ENCODE measurements around the gene DDX50. TPM values are rescaled to one million over a fixed set of nuclear protein-coding genes. Genes with fewer than 3 reads are reported as not detected.
A peak's percentile ranks its signal among the peaks of the same experiment; 100 is the strongest.

Gene DDX50
- total RNA-seq, 1 donor, result 47.0 TPM

- H3K9me3 ChIP-seq (ENCODE audit: low read depth, low read length), result no peaks in the 10 kb centered on the region
- H2AFZ ChIP-seq (ENCODE audit: low read length), result no peak overlapping the region
- peak overlapping the region; percentile 91 for H3K4me2 ChIP-seq (ENCODE audit: insufficient read depth, low read length)
- no peak for TF ChIP-seq CTCF (IDR thresholded peaks at IDR 0.05; ENCODE audit: extremely low read depth, low read depth, low read length)
- H3K27ac ChIP-seq (ENCODE audit: low read depth, low read length), result peak overlapping the region; percentile 83
- peaks cover 61% of the 10 kb centered on the region for H3K79me2 ChIP-seq (ENCODE audit: insufficient read depth, low read length)
- peaks cover 26% of the 10 kb centered on the region for H3K36me3 ChIP-seq (ENCODE audit: insufficient read depth, low read length)
- DNase-seq (ENCODE audit: insufficient read length, low spot score, missing footprints), result peak; percentile 80
- peaks cover 35% of the 10 kb centered on the region for H4K20me1 ChIP-seq (ENCODE audit: insufficient read depth, low read length)
- peak overlapping the region; percentile 89 for H3K4me3 ChIP-seq (ENCODE audit: insufficient read depth, low read length)
- H3K4me1 ChIP-seq (ENCODE audit: insufficient read depth, low read length), result peaks cover 19% of the 10 kb centered on the region
- no peaks in the 10 kb centered on the region for H3K27me3 ChIP-seq (ENCODE audit: insufficient read depth, low read length)
These were observed 56.1 kb downstream of the DDX50 start for GRCh38 chr10:68957284-68957615.

- Histone ChIP-seq H3K27ac (ENCODE audit: low read depth, low read length) (peak overlapping the region; percentile 83), H3K36me3 (ENCODE audit: insufficient read depth, low read length) (peaks cover 30% of the 10 kb centered on the region), H3K4me3 (ENCODE audit: insufficient read depth, low read length) (peak overlapping the region; percentile 89), H2AFZ (ENCODE audit: low read length) (no peak overlapping the region), H3K4me2 (ENCODE audit: insufficient read depth, low read length) (peak overlapping the region; percentile 91), H4K20me1 (ENCODE audit: insufficient read depth, low read length) (peaks cover 35% of the 10 kb centered on the region), H3K79me2 (ENCODE audit: insufficient read depth, low read length) (peaks cover 65% of the 10 kb centered on the region), H3K9me3 (ENCODE audit: low read depth, low read length) (no peaks in the 10 kb centered on the region), H3K4me1 (ENCODE audit: insufficient read depth, low read length) (peaks cover 19% of the 10 kb centered on the region), H3K27me3 (ENCODE audit: insufficient read depth, low read length) (no peaks in the 10 kb centered on the region)
- TF ChIP-seq CTCF (IDR thresholded peaks at IDR 0.05; ENCODE audit: extremely low read depth, low read depth, low read length), result no peak
- DNase-seq (ENCODE audit: insufficient read length, low spot score, missing footprints), result no peak
These were observed 56.5 kb downstream of the DDX50 start for GRCh38 chr10:68957654-68958053.

- DNase-seq (ENCODE audit: insufficient read length, low spot score, missing footprints), result no peak
- TF ChIP-seq CTCF (IDR thresholded peaks at IDR 0.05; ENCODE audit: extremely low read depth, low read depth, low read length), result no peak
- Histone ChIP-seq H3K9me3 (ENCODE audit: low read depth, low read length) (no peaks in the 10 kb centered on the region), H3K27ac (ENCODE audit: low read depth, low read length) (no peak overlapping the region), H3K27me3 (ENCODE audit: insufficient read depth, low read length) (no peaks in the 10 kb centered on the region), H3K4me1 (ENCODE audit: insufficient read depth, low read length) (peaks cover 17% of the 10 kb centered on the region), H4K20me1 (ENCODE audit: insufficient read depth, low read length) (peaks cover 37% of the 10 kb centered on the region), H2AFZ (ENCODE audit: low read length) (no peak overlapping the region), H3K4me2 (ENCODE audit: insufficient read depth, low read length) (no peak overlapping the region), H3K36me3 (ENCODE audit: insufficient read depth, low read length) (peaks cover 52% of the 10 kb centered on the region), H3K4me3 (ENCODE audit: insufficient read depth, low read length) (no peak overlapping the region), H3K79me2 (ENCODE audit: insufficient read depth, low read length) (peaks cover 81% of the 10 kb centered on the region)
These were observed 58.8 kb downstream of the DDX50 start for GRCh38 chr10:68959695-68960527.

GRCh38 chr10:68963151-68963550 is 62.0 kb downstream of the DDX50 start:
- H3K4me1 ChIP-seq (ENCODE audit: insufficient read depth, low read length), result peaks cover under 1% of the 10 kb centered on the region
- no peak for TF ChIP-seq CTCF (IDR thresholded peaks at IDR 0.05; ENCODE audit: extremely low read depth, low read depth, low read length)
- no peak for DNase-seq (ENCODE audit: insufficient read length, low spot score, missing footprints)
- no peaks in the 10 kb centered on the region for H3K9me3 ChIP-seq (ENCODE audit: low read depth, low read length)
- no peaks in the 10 kb centered on the region for H3K27me3 ChIP-seq (ENCODE audit: insufficient read depth, low read length)
- no peak overlapping the region for H3K27ac ChIP-seq (ENCODE audit: low read depth, low read length)
- no peak overlapping the region for H3K4me2 ChIP-seq (ENCODE audit: insufficient read depth, low read length)
- peaks cover 77% of the 10 kb centered on the region for H3K79me2 ChIP-seq (ENCODE audit: insufficient read depth, low read length)
- H3K36me3 ChIP-seq (ENCODE audit: insufficient read depth, low read length), result peaks cover 83% of the 10 kb centered on the region
- H3K4me3 ChIP-seq (ENCODE audit: insufficient read depth, low read length), result no peak overlapping the region
- H4K20me1 ChIP-seq (ENCODE audit: insufficient read depth, low read length), result peaks cover 27% of the 10 kb centered on the region
- H2AFZ ChIP-seq (ENCODE audit: low read length), result no peak overlapping the region
